Fibroblast of lung (primary cell): ENCODE results near the gene ZNF598. TPM values are rescaled to one million over a fixed set of nuclear protein-coding genes. Genes with fewer than 3 reads are reported as not detected.
A peak's percentile ranks its signal among the peaks of the same experiment; 100 is the strongest.

Experiments used
- DNase-seq, 2 donors: peaks; one replicate each; pipeline versions ENCODE4 v3.0.0 to v3.0.0-alpha.2; 2010; ENCODE audit warnings: low read depth in 2 of 2
- H2AFZ ChIP-seq: 2 replicates; pipeline ENCODE4 v1.5.1; 2012; ENCODE audit warnings: low read length, control low read depth, inconsistent platforms
- H3K27ac ChIP-seq: 2 replicates; pipeline ENCODE4 v1.5.1; 2011; ENCODE audit warnings: low read length, control low read depth; ENCODE audit not compliant: insufficient read depth
- H3K27me3 ChIP-seq: 2 replicates; pipeline ENCODE4 v1.5.1; 2011; ENCODE audit warnings: mild to moderate bottlenecking, low read length; ENCODE audit not compliant: control insufficient read depth, insufficient read depth
- H3K36me3 ChIP-seq: 2 replicates; pipeline ENCODE4 v1.5.1; 2011; ENCODE audit warnings: low read length; ENCODE audit not compliant: control insufficient read depth, insufficient read depth
- H3K4me1 ChIP-seq: 2 replicates; pipeline ENCODE4 v1.5.1; 2011; ENCODE audit warnings: low read length; ENCODE audit not compliant: control insufficient read depth, insufficient read depth; ENCODE audit errors: extremely low read depth
- H3K4me2 ChIP-seq: 2 replicates; pipeline ENCODE4 v1.5.1; 2011; ENCODE audit warnings: low read length, control low read depth; ENCODE audit not compliant: insufficient read depth; ENCODE audit errors: extremely low read depth
- H3K4me3 ChIP-seq, 4 experiments: fragments of 200-600 bp in 1 of 4; sonication (generic) in 1 of 4; replicated peaks in 1 of 4; 2 replicates each; pipeline ENCODE4 v1.5.1; 2011 to 2016; ENCODE audit warnings: low read length in 4 of 4, low read depth in 3 of 4, mild to moderate bottlenecking in 3 of 4, control low read depth in 2 of 4, inconsistent platforms in 1 of 4, mixed read lengths in 1 of 4; ENCODE audit not compliant: insufficient read depth in 1 of 4; ENCODE audit errors: control extremely low read depth in 1 of 4
- H3K79me2 ChIP-seq: 2 replicates; pipeline ENCODE4 v1.5.1; 2012; ENCODE audit warnings: mild to moderate bottlenecking, low read length, inconsistent platforms; ENCODE audit not compliant: control insufficient read depth, insufficient read depth
- H3K9ac ChIP-seq: 2 replicates; pipeline ENCODE4 v1.5.1; 2011; ENCODE audit warnings: mild to moderate bottlenecking, low read length, control low read depth; ENCODE audit not compliant: insufficient read depth
- H3K9me3 ChIP-seq: 2 replicates; pipeline ENCODE4 v1.5.1; 2012; ENCODE audit warnings: low read depth, low read length; ENCODE audit not compliant: control insufficient read depth, insufficient read depth
- H4K20me1 ChIP-seq: 2 replicates; pipeline ENCODE4 v1.5.1; 2011; ENCODE audit warnings: low read length; ENCODE audit not compliant: control insufficient read depth, insufficient read depth; ENCODE audit errors: extremely low read depth
- EZH2 ChIP-seq: IDR thresholded peaks from 2 replicates; pipeline ENCODE4 v1.5.1; 2012; ENCODE audit warnings: low read length, control low read depth, mild to moderate bottlenecking; ENCODE audit errors: missing control alignments
- polyA plus RNA-seq, 2 donors: library from polyadenylated mRNA; depleted of rRNA in 1 of 2; stranded (reverse) in 1 of 2; unstranded in 1 of 2; fragments of >200 nt; gene quantifications; 2 replicates each; pipeline ENCODE4 v1.2.1, GENCODE V29; 2011 to 2012; ENCODE audit warnings: missing spikeins in 1 of 2
- total RNA-seq: library from RNA; depleted of rRNA; stranded (reverse); fragments of >200 nt; gene quantifications from 2 replicates; pipeline ENCODE4 v1.2.1, GENCODE V29; 2014
- TF ChIP-seq, protein P1 (sequence below), 2 donors: IDR thresholded peaks in 1 of 2; conservative IDR thresholded peaks in 1 of 2; 1 replicate in 1 of 2; 2 replicates in 1 of 2; pipeline ENCODE4 v1.5.1; 2011 to 2012; ENCODE audit warnings: low read length in 2 of 2, control low read depth in 1 of 2, inconsistent platforms in 1 of 2, low read depth in 1 of 2, mild to moderate bottlenecking in 1 of 2

ZNF598 gene
- total and polyA plus RNA-seq, 2 donors (not counting 1 experiment from before 2014, with no cell fraction given) = 11.6 to 18.8 TPM

GRCh38 chr16:1985466-1986150 lies 24.0 kb downstream of the ZNF598 start:
- Histone ChIP-seq H3K79me2 (peaks cover 11% of the 10 kb centered on the region), H4K20me1 (no peaks in the 10 kb centered on the region), H3K9ac (no peak overlapping the region), H3K4me3 (peak overlapping the region in 3 of 4 experiments; percentile 73 to 80 (median 74)), H3K9me3 (no peaks in the 10 kb centered on the region), H3K4me2 (peak overlapping the region; percentile 100), H3K4me1 (peaks cover 11% of the 10 kb centered on the region), H3K27me3 (peaks cover 21% of the 10 kb centered on the region), H3K27ac (no peak overlapping the region), H2AFZ (no peak overlapping the region), H3K36me3 (peaks cover 14% of the 10 kb centered on the region)
- no peak for TF ChIP-seq EZH2
- TF ChIP-seq, protein P1, sequence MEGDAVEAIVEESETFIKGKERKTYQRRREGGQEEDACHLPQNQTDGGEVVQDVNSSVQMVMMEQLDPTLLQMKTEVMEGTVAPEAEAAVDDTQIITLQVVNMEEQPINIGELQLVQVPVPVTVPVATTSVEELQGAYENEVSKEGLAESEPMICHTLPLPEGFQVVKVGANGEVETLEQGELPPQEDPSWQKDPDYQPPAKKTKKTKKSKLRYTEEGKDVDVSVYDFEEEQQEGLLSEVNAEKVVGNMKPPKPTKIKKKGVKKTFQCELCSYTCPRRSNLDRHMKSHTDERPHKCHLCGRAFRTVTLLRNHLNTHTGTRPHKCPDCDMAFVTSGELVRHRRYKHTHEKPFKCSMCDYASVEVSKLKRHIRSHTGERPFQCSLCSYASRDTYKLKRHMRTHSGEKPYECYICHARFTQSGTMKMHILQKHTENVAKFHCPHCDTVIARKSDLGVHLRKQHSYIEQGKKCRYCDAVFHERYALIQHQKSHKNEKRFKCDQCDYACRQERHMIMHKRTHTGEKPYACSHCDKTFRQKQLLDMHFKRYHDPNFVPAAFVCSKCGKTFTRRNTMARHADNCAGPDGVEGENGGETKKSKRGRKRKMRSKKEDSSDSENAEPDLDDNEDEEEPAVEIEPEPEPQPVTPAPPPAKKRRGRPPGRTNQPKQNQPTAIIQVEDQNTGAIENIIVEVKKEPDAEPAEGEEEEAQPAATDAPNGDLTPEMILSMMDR (conservative IDR thresholded peaks at IDR 0.05 in 1 of 2, IDR thresholded peaks at IDR 0.05 in 1 of 2; ENCODE audit: low read depth in 1 of 2, low read length in 2 of 2) = no peak
- no peak for DNase-seq

DNA sequence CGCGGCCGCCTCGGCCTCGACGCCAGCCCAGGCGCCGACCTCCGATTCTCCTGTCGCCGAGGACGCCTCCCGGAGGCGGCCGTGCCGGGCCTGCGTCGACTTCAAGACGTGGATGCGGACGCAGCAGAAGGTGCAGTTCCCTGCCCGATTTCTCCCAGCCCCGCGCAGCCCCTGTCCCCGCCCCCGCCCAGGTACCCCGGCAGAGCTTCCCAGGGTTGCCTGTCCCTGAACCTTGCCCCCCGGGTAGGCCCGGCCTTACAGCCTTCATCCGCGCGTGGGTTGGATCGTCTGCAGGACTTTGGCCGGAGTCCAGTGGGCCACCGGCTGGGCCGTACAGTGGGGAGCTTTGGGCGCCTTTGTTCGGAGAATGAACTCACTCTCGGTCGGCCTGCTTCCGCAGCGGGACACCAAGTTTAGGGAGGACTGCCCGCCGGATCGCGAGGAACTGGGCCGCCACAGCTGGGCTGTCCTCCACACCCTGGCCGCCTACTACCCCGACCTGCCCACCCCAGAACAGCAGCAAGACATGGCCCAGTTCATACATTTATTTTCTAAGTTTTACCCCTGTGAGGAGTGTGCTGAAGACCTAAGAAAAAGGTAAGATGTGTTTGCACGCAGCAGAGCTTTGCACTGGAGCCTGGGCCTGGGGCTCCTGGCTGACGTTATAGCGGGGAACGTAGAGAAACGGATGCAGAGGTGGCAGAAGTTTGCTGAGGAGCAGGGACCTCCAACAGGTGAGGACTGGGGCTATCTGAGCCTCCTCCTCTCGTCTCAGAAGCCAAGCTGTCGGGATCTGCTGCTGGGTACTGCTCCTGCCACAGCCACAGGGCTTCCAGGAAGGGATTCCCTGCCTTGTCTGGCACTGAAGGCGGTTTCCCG lies 25.0 kb downstream of the ZNF598 start:
- H3K4me2 ChIP-seq = peak overlapping the region; percentile 100
- TF ChIP-seq, protein P1 (conservative IDR thresholded peaks at IDR 0.05 in 1 of 2, IDR thresholded peaks at IDR 0.05 in 1 of 2; ENCODE audit: low read depth in 1 of 2, low read length in 2 of 2) = no peak
- no peak for TF ChIP-seq EZH2
- H3K4me3 ChIP-seq = peak overlapping the region; percentile 73 to 84 (median 77)
- H2AFZ ChIP-seq = peak overlapping the region; percentile 29
- H3K36me3 ChIP-seq = peaks cover 14% of the 10 kb centered on the region
- peaks cover 11% of the 10 kb centered on the region for H3K79me2 ChIP-seq
- H3K27ac ChIP-seq = peak overlapping the region; percentile 28
- peaks cover 24% of the 10 kb centered on the region for H3K27me3 ChIP-seq
- no peaks in the 10 kb centered on the region for H3K9me3 ChIP-seq
- H3K9ac ChIP-seq = peak overlapping the region; percentile 83
- no peaks in the 10 kb centered on the region for H4K20me1 ChIP-seq
- peak in 1 of 2 donors; percentile 42 for DNase-seq
- peaks cover 9% of the 10 kb centered on the region for H3K4me1 ChIP-seq
